Type B pancreatic cell (in vitro differentiated cells): ENCODE data around the gene ZNF775. TPM values are rescaled to one million over a fixed set of nuclear protein-coding genes. Genes with fewer than 3 reads are reported as not detected.

Experiments
- DNase-seq: peaks from one replicate; pipeline ENCODE4 v3.0.0; 2021; ENCODE audit warnings: mixed read lengths; ENCODE audit not compliant: unreplicated experiment; ENCODE audit errors: extremely low spot score
- H3K27ac Mint-ChIP-seq: 2 replicates; pipeline ENCODE4 v1.8.0; 2021; ENCODE audit warnings: mild to moderate bottlenecking, mixed read lengths
- H3K27me3 Mint-ChIP-seq: 2 replicates; pipeline ENCODE4 v1.8.0; 2021; ENCODE audit warnings: mixed read lengths
- H3K36me3 Mint-ChIP-seq: 2 replicates; pipeline ENCODE4 v1.8.0; 2021; ENCODE audit warnings: mixed read lengths
- H3K4me1 Mint-ChIP-seq: one replicate; pipeline ENCODE4 v1.8.0; 2021; ENCODE audit warnings: mixed read lengths; ENCODE audit not compliant: unreplicated experiment
- H3K4me3 Mint-ChIP-seq: 2 replicates; pipeline ENCODE4 v1.8.0; 2021; ENCODE audit warnings: mild to moderate bottlenecking, mixed read lengths
- H3K9me3 Mint-ChIP-seq: 2 replicates; pipeline ENCODE4 v1.8.0; 2021; ENCODE audit warnings: mixed read lengths
- total RNA-seq: library from RNA; stranded (reverse); gene quantifications from 2 replicates; pipeline ENCODE4 v1.2.1, GENCODE V29; 2021; ENCODE audit warnings: low replicate concordance
- TF ChIP-seq, protein P1 (sequence below): fragments of 200-600 bp; sonication (generic); conservative IDR thresholded peaks from 2 replicates; pipeline ENCODE4 v1.5.0; 2021; ENCODE audit warnings: antibody characterized with exemption, mild to moderate bottlenecking

The ZNF775 gene
- total RNA-seq, 1 donor from 2014 or later, result 12.3 TPM

DNA sequence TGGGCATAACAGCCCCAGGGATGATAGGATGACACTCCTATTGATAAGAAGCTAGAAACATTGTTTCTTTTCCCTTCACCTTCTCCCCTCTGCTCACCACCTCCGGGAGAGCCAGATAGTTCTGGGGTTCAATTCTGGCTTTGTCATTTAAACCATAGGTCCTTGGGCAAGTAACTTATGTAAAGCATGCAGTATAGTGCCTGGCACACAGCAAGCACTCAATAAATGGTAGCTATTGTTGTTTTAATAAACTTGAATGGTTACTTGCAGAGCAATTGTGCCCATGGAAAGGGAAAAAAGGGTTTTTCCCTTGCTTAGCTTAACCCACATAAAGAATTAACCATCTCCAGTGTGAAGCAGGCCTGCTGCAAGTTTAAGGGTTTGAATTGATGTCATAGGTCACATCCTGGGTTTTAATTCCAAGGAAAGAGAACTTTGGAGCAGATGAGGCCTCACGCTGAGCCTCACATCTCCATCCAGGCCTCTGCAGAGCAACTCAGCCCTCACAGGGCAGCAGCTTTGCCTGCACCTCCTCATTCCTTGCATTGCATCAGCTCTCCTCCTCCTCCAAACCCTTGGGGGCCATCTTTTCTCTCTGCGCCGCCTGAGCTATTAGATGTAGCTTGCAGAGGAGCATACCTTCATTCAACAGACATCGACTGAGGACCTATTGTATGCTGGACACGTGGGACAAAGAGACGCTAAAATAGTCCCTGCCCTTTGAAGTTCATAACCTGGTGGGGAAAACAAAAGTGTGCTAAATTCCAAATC, 22.9 kb downstream of the ZNF775 start:
- H3K27me3 Mint-ChIP-seq, result no peaks in the 10 kb centered on the region
- TF ChIP-seq, protein P1, sequence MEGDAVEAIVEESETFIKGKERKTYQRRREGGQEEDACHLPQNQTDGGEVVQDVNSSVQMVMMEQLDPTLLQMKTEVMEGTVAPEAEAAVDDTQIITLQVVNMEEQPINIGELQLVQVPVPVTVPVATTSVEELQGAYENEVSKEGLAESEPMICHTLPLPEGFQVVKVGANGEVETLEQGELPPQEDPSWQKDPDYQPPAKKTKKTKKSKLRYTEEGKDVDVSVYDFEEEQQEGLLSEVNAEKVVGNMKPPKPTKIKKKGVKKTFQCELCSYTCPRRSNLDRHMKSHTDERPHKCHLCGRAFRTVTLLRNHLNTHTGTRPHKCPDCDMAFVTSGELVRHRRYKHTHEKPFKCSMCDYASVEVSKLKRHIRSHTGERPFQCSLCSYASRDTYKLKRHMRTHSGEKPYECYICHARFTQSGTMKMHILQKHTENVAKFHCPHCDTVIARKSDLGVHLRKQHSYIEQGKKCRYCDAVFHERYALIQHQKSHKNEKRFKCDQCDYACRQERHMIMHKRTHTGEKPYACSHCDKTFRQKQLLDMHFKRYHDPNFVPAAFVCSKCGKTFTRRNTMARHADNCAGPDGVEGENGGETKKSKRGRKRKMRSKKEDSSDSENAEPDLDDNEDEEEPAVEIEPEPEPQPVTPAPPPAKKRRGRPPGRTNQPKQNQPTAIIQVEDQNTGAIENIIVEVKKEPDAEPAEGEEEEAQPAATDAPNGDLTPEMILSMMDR, result no peak
- no peaks in the 10 kb centered on the region for H3K9me3 Mint-ChIP-seq
- peak overlapping the region; percentile 45 for H3K27ac Mint-ChIP-seq
- peaks cover 69% of the 10 kb centered on the region for H3K4me1 Mint-ChIP-seq
- H3K36me3 Mint-ChIP-seq, result peaks cover 16% of the 10 kb centered on the region
- H3K4me3 Mint-ChIP-seq, result peak overlapping the region; percentile 75
- no peak for DNase-seq

DNA sequence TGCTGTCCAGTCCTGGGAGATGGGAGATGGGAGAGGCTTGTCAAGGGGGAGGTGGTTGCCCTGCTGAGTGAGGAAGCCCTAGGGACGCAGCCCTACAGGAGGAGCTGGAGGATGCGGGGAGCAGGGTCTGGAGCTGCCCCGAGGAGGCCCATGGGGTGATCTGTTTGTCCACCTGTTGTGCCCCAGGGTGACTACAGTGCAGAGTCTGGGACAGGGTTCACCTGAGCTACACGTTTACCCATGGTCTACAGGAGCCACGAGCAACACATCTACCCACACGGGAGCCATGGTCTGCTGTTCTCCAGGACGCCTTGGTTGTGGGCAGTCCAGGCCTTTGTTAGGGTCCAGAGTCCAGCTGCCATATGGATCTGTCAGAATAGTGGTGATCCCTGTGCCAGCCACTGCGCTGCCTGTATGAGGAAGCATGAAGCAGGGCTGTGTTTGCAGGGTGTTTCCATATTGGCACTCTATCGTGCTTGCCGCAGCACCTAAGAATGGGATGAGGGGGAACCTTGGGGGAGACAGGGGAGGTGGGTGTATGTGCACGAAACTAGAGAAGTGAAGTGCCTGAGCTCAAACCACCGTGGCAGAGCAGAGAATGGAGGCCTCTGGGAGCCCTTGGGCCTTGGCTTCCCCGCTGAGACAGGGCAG, 23.7 kb downstream of the ZNF775 start:
- H3K4me1 Mint-ChIP-seq, result peaks cover 72% of the 10 kb centered on the region
- TF ChIP-seq, protein P1, result no peak
- H3K27ac Mint-ChIP-seq, result peak overlapping the region; percentile 45
- no peak for DNase-seq
- no peaks in the 10 kb centered on the region for H3K27me3 Mint-ChIP-seq
- H3K9me3 Mint-ChIP-seq, result no peaks in the 10 kb centered on the region
- peaks cover 18% of the 10 kb centered on the region for H3K36me3 Mint-ChIP-seq
- peak overlapping the region; percentile 82 for H3K4me3 Mint-ChIP-seq

DNA sequence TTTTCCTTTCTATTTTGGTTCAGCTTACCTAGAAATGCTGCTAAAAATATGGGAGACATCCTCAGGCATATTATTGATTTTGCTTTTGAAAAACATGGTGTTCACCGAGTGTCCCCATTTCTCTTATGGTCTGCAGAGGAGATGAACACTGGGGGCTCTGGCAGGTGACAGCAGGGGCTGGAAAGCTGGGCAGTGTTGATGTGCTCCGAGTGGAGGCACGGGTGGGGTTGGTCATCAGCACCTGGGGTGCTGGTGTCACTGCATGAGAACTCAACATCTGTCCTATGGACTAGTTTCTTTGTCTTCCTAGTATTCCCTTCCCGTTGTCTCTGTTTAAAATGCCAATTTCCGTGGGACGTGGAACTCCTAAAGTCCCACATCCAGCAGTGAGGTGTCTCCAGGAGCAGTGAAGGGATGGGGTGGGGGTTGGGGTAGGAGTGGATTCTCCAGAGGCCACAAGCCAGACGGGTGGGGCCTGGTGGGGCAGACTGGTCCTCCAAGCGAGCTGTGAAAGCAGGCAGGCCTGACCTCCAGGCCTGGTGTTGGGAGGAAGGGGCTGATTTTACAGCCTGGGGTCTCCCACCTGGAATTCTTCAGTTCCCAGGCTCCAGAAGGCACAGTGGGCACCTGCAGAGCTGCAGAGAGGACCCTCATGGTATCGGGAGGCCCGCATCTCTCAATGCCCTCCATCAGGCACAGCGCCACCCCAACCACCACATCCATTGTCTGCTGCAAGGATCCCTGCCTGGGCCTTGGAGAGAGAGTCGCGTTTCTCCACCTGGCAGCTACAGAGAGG, 24.4 kb downstream of the ZNF775 start:
- H3K9me3 Mint-ChIP-seq, result no peaks in the 10 kb centered on the region
- H3K4me1 Mint-ChIP-seq, result peaks cover 72% of the 10 kb centered on the region

DNA sequence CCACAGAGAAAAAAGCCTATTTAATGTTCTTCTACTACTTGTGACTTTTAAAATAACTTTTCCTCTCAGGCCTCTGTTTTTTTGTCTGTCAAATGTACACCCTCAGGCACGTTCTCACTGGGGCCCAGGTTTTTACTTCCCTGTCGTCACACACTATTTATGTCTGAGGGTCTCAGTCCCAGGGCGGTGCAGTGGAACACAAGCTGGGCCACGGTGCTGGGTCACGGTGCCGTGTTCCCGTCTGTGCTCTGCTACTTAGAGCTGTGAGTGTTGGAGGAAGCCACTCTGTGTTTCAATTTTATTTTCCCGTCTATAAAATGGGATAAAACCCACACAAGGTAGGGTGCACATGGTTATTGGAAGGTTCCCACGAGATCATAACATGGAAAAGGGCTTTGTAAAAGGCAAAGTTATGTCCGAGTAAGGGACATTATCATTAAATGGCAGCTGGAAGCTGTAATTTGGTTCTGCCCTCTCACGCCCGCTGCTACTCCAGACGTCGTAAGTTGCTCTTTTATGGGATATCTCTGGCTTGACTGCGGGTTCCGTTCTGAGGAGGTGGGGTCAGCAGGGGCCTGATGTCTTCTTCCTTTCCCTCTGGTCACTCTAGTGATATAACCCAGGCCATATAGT, 25.2 kb downstream of the ZNF775 start:
- Mint-ChIP-seq H3K4me3 (peak overlapping the region; percentile 98), H3K4me1 (peaks cover 70% of the 10 kb centered on the region), H3K9me3 (no peaks in the 10 kb centered on the region), H3K27ac (peak overlapping the region; percentile 53), H3K27me3 (no peaks in the 10 kb centered on the region), H3K36me3 (peaks cover 15% of the 10 kb centered on the region)
- no peak for DNase-seq
- TF ChIP-seq, protein P1, result no peak

More for the DNA sequence above, 24.4 kb downstream of the ZNF775 start:
- Mint-ChIP-seq H3K36me3 (peaks cover 17% of the 10 kb centered on the region), H3K27me3 (no peaks in the 10 kb centered on the region), H3K4me3 (peak overlapping the region; percentile 98), H3K27ac (peak overlapping the region; percentile 45)
- TF ChIP-seq, protein P1, result no peak
- no peak for DNase-seq
